ENCODE measurements around the gene EEF1A2. TPM values are rescaled to one million over a fixed set of nuclear protein-coding genes. Genes with fewer than 3 reads are reported as not detected.

Gene EEF1A2
- total RNA-seq, 1 experiment from 2014 or later, result 359 TPM

DNA sequence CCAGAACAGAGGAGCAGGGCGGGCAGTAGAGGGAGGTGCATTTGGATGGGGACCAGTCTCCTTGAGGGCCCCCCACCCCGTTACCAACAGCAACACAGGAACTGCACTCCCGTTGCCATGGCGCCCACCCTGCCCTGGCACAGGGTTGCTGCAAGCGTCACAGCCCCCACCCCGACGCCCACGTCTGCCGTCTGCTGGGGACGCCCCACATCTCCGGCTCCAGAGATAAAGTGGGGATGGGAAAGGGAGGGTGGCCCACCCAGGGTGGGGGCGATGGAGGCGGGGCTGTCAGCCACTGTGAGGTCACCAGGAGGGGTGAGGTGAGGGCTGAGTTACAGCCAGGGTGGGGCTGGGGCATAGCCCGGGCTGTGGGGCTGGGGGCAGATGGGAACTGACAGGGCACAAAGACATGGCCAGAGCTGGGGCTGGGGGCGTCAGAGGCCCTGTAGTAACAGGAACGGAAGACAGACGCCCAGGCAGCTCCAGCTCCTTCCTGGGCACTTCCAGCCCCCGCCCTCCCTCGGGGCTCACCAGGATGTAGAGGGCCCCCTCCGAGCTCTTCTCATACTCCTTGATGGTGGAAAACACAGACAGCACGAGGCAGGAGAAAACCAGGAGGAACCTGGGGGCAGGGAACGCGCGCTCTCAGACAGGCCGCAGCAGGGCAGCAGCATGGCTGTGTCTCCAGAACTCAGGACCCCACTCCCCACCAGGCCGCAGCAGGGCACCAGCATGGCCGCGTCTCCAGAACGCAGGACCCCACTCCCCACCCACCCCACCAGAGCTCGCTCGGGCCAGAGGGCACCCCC lies 52.5 kb downstream of the EEF1A2 start:
- no peak overlapping the region for H3K27ac Mint-ChIP-seq (ENCODE audit: unreplicated experiment)
- H3K4me3 Mint-ChIP-seq (ENCODE audit: low read depth, unreplicated experiment), result no peak overlapping the region
- CTCF ChIA-PET, result interaction anchor here (1.5 kb wide), 1 partner anchor 11 kb away, joined by 6 read pairs; no protein-coding TSS in a partner anchor
- BruUV-seq (replicated peaks), result no TSS peak
- H3K36me3 Mint-ChIP-seq (ENCODE audit: insufficient read depth, unreplicated experiment), result peaks cover 10% of the 10 kb centered on the region
- intact Hi-C loops (cut with micrococcal nuclease; ENCODE audit: unreplicated experiment), result no loop called here
- TF ChIP-seq, protein P1, sequence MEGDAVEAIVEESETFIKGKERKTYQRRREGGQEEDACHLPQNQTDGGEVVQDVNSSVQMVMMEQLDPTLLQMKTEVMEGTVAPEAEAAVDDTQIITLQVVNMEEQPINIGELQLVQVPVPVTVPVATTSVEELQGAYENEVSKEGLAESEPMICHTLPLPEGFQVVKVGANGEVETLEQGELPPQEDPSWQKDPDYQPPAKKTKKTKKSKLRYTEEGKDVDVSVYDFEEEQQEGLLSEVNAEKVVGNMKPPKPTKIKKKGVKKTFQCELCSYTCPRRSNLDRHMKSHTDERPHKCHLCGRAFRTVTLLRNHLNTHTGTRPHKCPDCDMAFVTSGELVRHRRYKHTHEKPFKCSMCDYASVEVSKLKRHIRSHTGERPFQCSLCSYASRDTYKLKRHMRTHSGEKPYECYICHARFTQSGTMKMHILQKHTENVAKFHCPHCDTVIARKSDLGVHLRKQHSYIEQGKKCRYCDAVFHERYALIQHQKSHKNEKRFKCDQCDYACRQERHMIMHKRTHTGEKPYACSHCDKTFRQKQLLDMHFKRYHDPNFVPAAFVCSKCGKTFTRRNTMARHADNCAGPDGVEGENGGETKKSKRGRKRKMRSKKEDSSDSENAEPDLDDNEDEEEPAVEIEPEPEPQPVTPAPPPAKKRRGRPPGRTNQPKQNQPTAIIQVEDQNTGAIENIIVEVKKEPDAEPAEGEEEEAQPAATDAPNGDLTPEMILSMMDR (IDR thresholded peaks at IDR 0.05; ENCODE audit: unreplicated experiment), result no peak
- peaks cover 6% of the 10 kb centered on the region for H3K9me3 Mint-ChIP-seq (ENCODE audit: low read depth, unreplicated experiment)
- peaks cover 72% of the 10 kb centered on the region for H3K27me3 Mint-ChIP-seq (ENCODE audit: unreplicated experiment)
- no peaks in the 10 kb centered on the region for H3K4me1 Mint-ChIP-seq (ENCODE audit: low read depth, unreplicated experiment)
- DNase-seq, result no peak

DNA sequence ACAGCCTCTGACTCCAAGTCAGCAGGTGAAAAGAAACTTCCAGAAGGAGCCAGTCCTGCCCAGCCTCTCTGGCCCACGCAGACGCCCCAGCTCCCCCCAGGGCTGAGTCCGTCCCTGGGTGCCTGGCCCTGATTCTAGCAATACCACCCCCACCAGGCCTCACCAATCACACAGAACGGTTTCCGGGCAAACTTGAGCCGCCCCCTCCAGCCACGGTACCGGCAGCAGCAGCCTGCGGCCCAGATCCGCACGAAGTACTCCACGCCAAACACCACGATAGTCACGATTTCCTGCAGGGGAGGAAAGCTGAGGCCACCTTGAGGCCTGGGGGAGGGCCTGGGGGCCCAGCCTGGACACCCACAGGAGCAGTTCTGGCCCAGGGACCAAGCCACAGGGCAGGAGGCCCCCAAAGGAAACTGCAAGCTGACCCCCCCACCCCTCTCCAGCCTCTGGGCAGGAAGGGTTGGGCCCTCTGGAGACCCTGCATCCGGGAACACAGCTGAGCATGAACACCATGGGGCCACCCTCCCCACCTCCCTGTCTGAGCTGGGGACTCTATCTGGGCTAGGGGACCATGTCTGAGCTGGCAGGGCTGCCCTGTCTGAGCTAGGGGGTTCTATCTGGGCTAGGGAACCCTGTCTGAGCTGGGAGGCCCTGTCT lies 53.7 kb downstream of the EEF1A2 start:
- Mint-ChIP-seq H3K27me3 (ENCODE audit: unreplicated experiment) (peaks cover 72% of the 10 kb centered on the region), H3K27ac (ENCODE audit: unreplicated experiment) (no peak overlapping the region), H3K36me3 (ENCODE audit: insufficient read depth, unreplicated experiment) (peaks cover 14% of the 10 kb centered on the region), H3K4me3 (ENCODE audit: low read depth, unreplicated experiment) (no peak overlapping the region), H3K4me1 (ENCODE audit: low read depth, unreplicated experiment) (no peaks in the 10 kb centered on the region), H3K9me3 (ENCODE audit: low read depth, unreplicated experiment) (peaks cover 6% of the 10 kb centered on the region)
- TF ChIP-seq, protein P1 (IDR thresholded peaks at IDR 0.05; ENCODE audit: unreplicated experiment), result no peak
- intact Hi-C loops (cut with micrococcal nuclease; ENCODE audit: unreplicated experiment), result no loop called here
- no peak for DNase-seq
- BruUV-seq (replicated peaks), result no TSS peak
- CTCF ChIA-PET, result no interaction called here

DNA sequence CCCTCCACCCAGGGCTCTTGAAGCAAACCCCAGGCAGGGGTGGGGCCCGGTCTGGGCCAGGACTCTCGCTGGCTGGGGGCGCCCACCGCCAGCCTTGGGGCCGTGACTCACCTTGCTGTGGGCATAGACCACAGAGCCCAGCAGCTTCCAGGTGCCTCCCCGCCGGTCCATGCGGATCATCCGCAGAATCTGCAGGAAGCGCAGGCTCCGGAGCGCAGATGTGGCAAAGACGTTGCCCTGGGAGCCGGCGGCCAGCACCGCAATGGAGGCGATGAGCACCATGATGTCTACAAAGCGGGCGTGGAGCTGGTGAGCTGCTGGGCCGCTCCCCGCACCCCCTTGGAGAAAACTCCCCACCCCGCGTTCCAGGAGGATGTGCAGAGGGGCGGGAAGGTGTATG lies 54.3 kb downstream of the EEF1A2 start:
- H3K27ac Mint-ChIP-seq (ENCODE audit: unreplicated experiment), result no peak overlapping the region
- peaks cover 6% of the 10 kb centered on the region for H3K9me3 Mint-ChIP-seq (ENCODE audit: low read depth, unreplicated experiment)
- H3K4me3 Mint-ChIP-seq (ENCODE audit: low read depth, unreplicated experiment), result no peak overlapping the region
- DNase-seq, result no peak
- TF ChIP-seq, protein P1 (IDR thresholded peaks at IDR 0.05; ENCODE audit: unreplicated experiment), result no peak
- intact Hi-C loops (cut with micrococcal nuclease; ENCODE audit: unreplicated experiment), result loop anchor here (5.0 kb wide), 1 partner anchor 78 kb away; the partner anchor contains the start of gene PPDPF
- peaks cover 14% of the 10 kb centered on the region for H3K36me3 Mint-ChIP-seq (ENCODE audit: insufficient read depth, unreplicated experiment)
- no TSS peak for BruUV-seq (replicated peaks)
- H3K4me1 Mint-ChIP-seq (ENCODE audit: low read depth, unreplicated experiment), result no peaks in the 10 kb centered on the region
- peaks cover 72% of the 10 kb centered on the region for H3K27me3 Mint-ChIP-seq (ENCODE audit: unreplicated experiment)
- CTCF ChIA-PET, result no interaction called here

DNA sequence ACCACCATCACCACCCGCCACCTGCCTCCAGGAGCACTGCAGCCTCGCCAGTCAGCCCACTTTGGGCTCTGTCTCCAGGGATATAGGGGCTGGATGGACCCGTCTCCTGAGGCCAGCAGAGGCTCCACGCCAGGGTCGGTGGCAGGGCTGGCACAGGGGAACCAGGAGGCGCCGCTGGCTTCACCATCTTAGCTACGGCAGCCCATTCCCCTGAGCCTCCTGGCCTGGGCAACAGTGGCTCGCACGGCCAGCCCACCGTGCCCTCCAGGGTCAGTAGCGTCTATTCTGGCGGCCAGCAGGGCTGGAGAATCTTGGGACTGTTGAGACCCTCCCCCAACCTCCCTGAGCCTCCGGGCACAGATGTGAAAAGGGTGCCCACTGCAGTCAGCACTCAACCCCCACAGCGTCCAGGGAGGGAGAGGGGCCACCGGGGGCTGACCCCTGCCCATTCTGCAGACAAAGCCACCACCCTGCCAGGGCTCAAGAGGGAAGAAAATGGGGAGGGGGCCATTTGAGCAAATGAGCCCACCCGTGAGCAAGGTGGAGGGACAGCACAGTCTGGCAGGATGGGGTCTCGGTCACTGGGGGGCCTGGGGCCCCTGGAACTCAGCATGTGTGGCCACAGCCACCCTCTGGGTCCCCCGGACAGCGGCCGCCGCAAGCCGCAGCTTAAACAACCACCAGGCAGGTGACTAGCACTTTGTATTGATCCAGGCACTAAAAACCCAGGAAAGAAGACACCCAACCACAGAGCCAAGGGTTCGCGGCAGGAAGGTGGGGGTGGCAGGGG lies 55.1 kb downstream of the EEF1A2 start:
- BruUV-seq (replicated peaks), result no TSS peak
- H3K27me3 Mint-ChIP-seq (ENCODE audit: unreplicated experiment), result peaks cover 72% of the 10 kb centered on the region
- no peak for DNase-seq
- H3K36me3 Mint-ChIP-seq (ENCODE audit: insufficient read depth, unreplicated experiment), result peaks cover 14% of the 10 kb centered on the region
- intact Hi-C loops (cut with micrococcal nuclease; ENCODE audit: unreplicated experiment), result loop anchor here (5.0 kb wide), 1 partner anchor 78 kb away; the partner anchor contains the start of gene PPDPF
- CTCF ChIA-PET, result no interaction called here
- TF ChIP-seq, protein P1 (IDR thresholded peaks at IDR 0.05; ENCODE audit: unreplicated experiment), result no peak
- H3K27ac Mint-ChIP-seq (ENCODE audit: unreplicated experiment), result no peak overlapping the region
- H3K4me1 Mint-ChIP-seq (ENCODE audit: low read depth, unreplicated experiment), result peaks cover 2% of the 10 kb centered on the region
- no peak overlapping the region for H3K4me3 Mint-ChIP-seq (ENCODE audit: low read depth, unreplicated experiment)
- H3K9me3 Mint-ChIP-seq (ENCODE audit: low read depth, unreplicated experiment), result peaks cover 6% of the 10 kb centered on the region
